ENCODE measurements around the gene ACTR3. TPM values are rescaled to one million over a fixed set of nuclear protein-coding genes. Genes with fewer than 3 reads are reported as not detected.
"Not testable (repeated sequence)": the region's sequence is repeated elsewhere in the genome, so short reads cannot be mapped to it uniquely, and the experiment has no call there.

ACTR3 gene
- total RNA-seq, 2 donors from 2014 or later, result 466 to 661 TPM

GRCh38 chr2:113930448-113930847 is 40.6 kb downstream of the ACTR3 start:
- peaks cover 24% of the 10 kb centered on the region for H3K36me3 Mint-ChIP-seq
- H3K27me3 Mint-ChIP-seq, result no peaks in the 10 kb centered on the region
- H3K9me3 Mint-ChIP-seq, result no peaks in the 10 kb centered on the region
- peaks cover 31 to 34% of the 10 kb centered on the region in 2 donors for H3K4me1 Mint-ChIP-seq (ENCODE audit: low read depth in 2 of 2)
- H3K27ac Mint-ChIP-seq, result peak overlapping the region in 1 of 2 donors; percentile 26
- DNase-seq (ENCODE audit: low spot score), result no peak
- no peak for ATAC-seq
- no peak overlapping the region for H3K4me3 Mint-ChIP-seq

- Mint-ChIP-seq H3K27me3 (no peaks in the 10 kb centered on the region), H3K9me3 (peaks cover 3% of the 10 kb centered on the region), H3K4me1 (ENCODE audit: low read depth in 2 of 2) (peaks cover 22 to 23% of the 10 kb centered on the region in 2 donors), H3K4me3 (no peak overlapping the region), H3K27ac (peak overlapping the region in 1 of 2 donors; percentile 12), H3K36me3 (peaks cover 31% of the 10 kb centered on the region)
- DNase-seq (ENCODE audit: low spot score), result no peak
- no peak for ATAC-seq
Observed at GRCh38 chr2:113937501-113937900, 47.6 kb downstream of the ACTR3 start.

GRCh38 chr2:113940891-113941290 is 51.0 kb downstream of the ACTR3 start:
- DNase-seq (ENCODE audit: low spot score), result no peak
- Mint-ChIP-seq H3K36me3 (peaks cover 24% of the 10 kb centered on the region), H3K4me1 (ENCODE audit: low read depth in 2 of 2) (peaks cover 15 to 21% of the 10 kb centered on the region in 2 donors), H3K27me3 (no peaks in the 10 kb centered on the region), H3K9me3 (peaks cover 3% of the 10 kb centered on the region), H3K27ac (no peak overlapping the region), H3K4me3 (no peak overlapping the region)
- no peak for ATAC-seq

GRCh38 chr2:113945784-113946183 is 55.9 kb downstream of the ACTR3 start:
- Mint-ChIP-seq H3K36me3 (peaks cover 33% of the 10 kb centered on the region), H3K4me1 (ENCODE audit: low read depth in 2 of 2) (peaks cover 9 to 15% of the 10 kb centered on the region in 2 donors), H3K27ac (peak overlapping the region in 1 of 2 donors; percentile 52)
- not testable (repeated sequence) for H3K27me3 Mint-ChIP-seq; DNase-seq (ENCODE audit: low spot score); H3K4me3 Mint-ChIP-seq; H3K9me3 Mint-ChIP-seq; ATAC-seq

- Mint-ChIP-seq H3K27ac (peak overlapping the region in 1 of 2 donors; percentile 34), H3K36me3 (peaks cover 58% of the 10 kb centered on the region), H3K4me1 (ENCODE audit: low read depth in 2 of 2) (peaks cover 24 to 33% of the 10 kb centered on the region in 2 donors)
- not testable (repeated sequence) for DNase-seq (ENCODE audit: low spot score); H3K9me3 Mint-ChIP-seq; H3K27me3 Mint-ChIP-seq; ATAC-seq; H3K4me3 Mint-ChIP-seq
Observed at GRCh38 chr2:113950906-113951305, 61.0 kb downstream of the ACTR3 start.

GRCh38 chr2:113961000-113961399 is 71.1 kb downstream of the ACTR3 start:
- Mint-ChIP-seq H3K27ac (no peak overlapping the region), H3K27me3 (no peaks in the 10 kb centered on the region), H3K4me3 (no peak overlapping the region), H3K4me1 (ENCODE audit: low read depth in 2 of 2) (peaks cover 6 to 10% of the 10 kb centered on the region in 2 donors), H3K9me3 (no peaks in the 10 kb centered on the region), H3K36me3 (peaks cover 17% of the 10 kb centered on the region)
- no peak for DNase-seq (ENCODE audit: low spot score)
- no peak for ATAC-seq

- H3K27me3 Mint-ChIP-seq, result no peaks in the 10 kb centered on the region
- H3K9me3 Mint-ChIP-seq, result no peaks in the 10 kb centered on the region
- ATAC-seq (no peak), DNase-seq (ENCODE audit: low spot score) (no peak)
- H3K4me3 Mint-ChIP-seq, result no peak overlapping the region
- H3K4me1 Mint-ChIP-seq (ENCODE audit: low read depth in 2 of 2), result peaks cover 11 to 18% of the 10 kb centered on the region in 2 donors
- H3K36me3 Mint-ChIP-seq, result peaks cover 12% of the 10 kb centered on the region
- peak overlapping the region; percentile 3 to 6 for H3K27ac Mint-ChIP-seq
Observed at GRCh38 chr2:113962692-113963480, 73.0 kb downstream of the ACTR3 start.

GRCh38 chr2:113963965-113964364 is 74.1 kb downstream of the ACTR3 start:
- H3K36me3 Mint-ChIP-seq, result peaks cover 12% of the 10 kb centered on the region
- DNase-seq (ENCODE audit: low spot score) (no peak), ATAC-seq (no peak)
- H3K9me3 Mint-ChIP-seq, result no peaks in the 10 kb centered on the region
- no peak overlapping the region for H3K4me3 Mint-ChIP-seq
- H3K27ac Mint-ChIP-seq, result peak overlapping the region in 1 of 2 donors; percentile 29
- peaks cover 11 to 20% of the 10 kb centered on the region in 2 donors for H3K4me1 Mint-ChIP-seq (ENCODE audit: low read depth in 2 of 2)
- no peaks in the 10 kb centered on the region for H3K27me3 Mint-ChIP-seq

- H3K27me3 Mint-ChIP-seq, result no peaks in the 10 kb centered on the region
- DNase-seq (ENCODE audit: low spot score) (no peak), ATAC-seq (no peak)
- H3K9me3 Mint-ChIP-seq, result no peaks in the 10 kb centered on the region
- H3K4me3 Mint-ChIP-seq, result no peak overlapping the region
- H3K36me3 Mint-ChIP-seq, result peaks cover 12% of the 10 kb centered on the region
- H3K4me1 Mint-ChIP-seq (ENCODE audit: low read depth in 2 of 2), result peaks cover 11 to 20% of the 10 kb centered on the region in 2 donors
- peak overlapping the region in 1 of 2 donors; percentile 29 for H3K27ac Mint-ChIP-seq
Observed at GRCh38 chr2:113964436-113964835, 74.5 kb downstream of the ACTR3 start.

- Mint-ChIP-seq H3K36me3 (peaks cover 12% of the 10 kb centered on the region), H3K27ac (peak overlapping the region in 1 of 2 donors; percentile 58), H3K4me1 (ENCODE audit: low read depth in 2 of 2) (peaks cover 11 to 23% of the 10 kb centered on the region in 2 donors), H3K27me3 (no peaks in the 10 kb centered on the region), H3K4me3 (no peak overlapping the region), H3K9me3 (no peaks in the 10 kb centered on the region)
- ATAC-seq (no peak), DNase-seq (ENCODE audit: low spot score) (no peak)
Observed at GRCh38 chr2:113965228-113965627, 75.3 kb downstream of the ACTR3 start.

- Mint-ChIP-seq H3K27ac (peak overlapping the region; percentile 23 to 58), H3K4me3 (no peak overlapping the region), H3K27me3 (no peaks in the 10 kb centered on the region), H3K4me1 (ENCODE audit: low read depth in 2 of 2) (peaks cover 11 to 26% of the 10 kb centered on the region in 2 donors), H3K36me3 (peaks cover 8% of the 10 kb centered on the region), H3K9me3 (no peaks in the 10 kb centered on the region)
- DNase-seq (ENCODE audit: low spot score) (no peak), ATAC-seq (peak; percentile 67 to 74)
Observed at GRCh38 chr2:113965644-113966043, 75.8 kb downstream of the ACTR3 start.

- H3K27ac Mint-ChIP-seq, result peak overlapping the region; percentile 23 to 58
- DNase-seq (ENCODE audit: low spot score) (no peak), ATAC-seq (no peak)
- peaks cover 6% of the 10 kb centered on the region for H3K36me3 Mint-ChIP-seq
- H3K9me3 Mint-ChIP-seq, result no peaks in the 10 kb centered on the region
- H3K4me1 Mint-ChIP-seq (ENCODE audit: low read depth in 2 of 2), result peaks cover 11 to 27% of the 10 kb centered on the region in 2 donors
- H3K27me3 Mint-ChIP-seq, result no peaks in the 10 kb centered on the region
- no peak overlapping the region for H3K4me3 Mint-ChIP-seq
Observed at GRCh38 chr2:113966171-113966570, 76.3 kb downstream of the ACTR3 start.

- peaks cover 11 to 30% of the 10 kb centered on the region in 2 donors for H3K4me1 Mint-ChIP-seq (ENCODE audit: low read depth in 2 of 2)
- no peaks in the 10 kb centered on the region for H3K27me3 Mint-ChIP-seq
- no peaks in the 10 kb centered on the region for H3K9me3 Mint-ChIP-seq
- H3K36me3 Mint-ChIP-seq, result peaks cover 6% of the 10 kb centered on the region
- H3K27ac Mint-ChIP-seq, result peak overlapping the region; percentile 58 to 75
- DNase-seq (ENCODE audit: low spot score) (no peak), ATAC-seq (peak in 1 of 2 donors; percentile 20)
- no peak overlapping the region for H3K4me3 Mint-ChIP-seq
Observed at GRCh38 chr2:113966832-113967231, 76.9 kb downstream of the ACTR3 start.

- peaks cover 6% of the 10 kb centered on the region for H3K36me3 Mint-ChIP-seq
- no peak for ATAC-seq
- no peaks in the 10 kb centered on the region for H3K9me3 Mint-ChIP-seq
- peak overlapping the region; percentile 58 to 75 for H3K27ac Mint-ChIP-seq
- no peak overlapping the region for H3K4me3 Mint-ChIP-seq
- H3K27me3 Mint-ChIP-seq, result no peaks in the 10 kb centered on the region
- H3K4me1 Mint-ChIP-seq (ENCODE audit: low read depth in 2 of 2), result peaks cover 14 to 33% of the 10 kb centered on the region in 2 donors
- no peak for DNase-seq (ENCODE audit: low spot score)
Observed at GRCh38 chr2:113967272-113967671, 77.4 kb downstream of the ACTR3 start.

All from natural killer cell treated with Interleukin-12 subunit alpha and Interleukin-12 subunit beta and Interleukin-15 and Interleukin-18, amount 100 ng/mL, for 72 hours (primary cell).